ENCODE measurements around the gene RRH.

DNA sequence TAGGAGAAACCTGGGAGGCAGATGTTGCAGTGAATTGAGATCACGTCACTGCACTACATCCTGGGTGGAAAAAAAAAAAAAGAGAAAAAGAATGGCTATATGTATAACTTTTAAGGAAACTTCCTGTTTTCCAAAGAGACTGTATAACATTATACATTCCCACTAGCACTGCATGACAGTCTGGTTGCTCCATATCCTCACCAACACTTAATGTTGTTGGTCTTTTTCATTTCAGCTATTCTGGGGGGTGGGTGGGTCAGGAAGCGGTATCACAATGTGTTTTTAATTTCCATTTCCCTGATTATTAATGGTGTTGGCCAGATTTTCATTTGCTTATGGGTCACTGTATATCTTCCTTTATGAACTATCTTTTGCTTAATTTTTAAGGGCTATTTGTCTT lies 33.5 kb downstream of the RRH start:
- TF ChIP-seq POLR2A (IDR thresholded peaks at IDR 0.05; ENCODE audit: low read depth, low read length): no peak
- no peak for TF ChIP-seq POLR2AphosphoS5 (IDR thresholded peaks at IDR 0.05; ENCODE audit: low read depth, low read length)
- TF ChIP-seq SPI1 (IDR thresholded peaks at IDR 0.05; ENCODE audit: low read depth, low read length): no peak
